Astrocyte (in vitro differentiated cells and primary cell): Measurements from ENCODE around the gene IL1B.

Experiments used
- CTCF ChIP-seq: IDR thresholded peaks from 2 replicates; pipeline ENCODE4 v1.5.1; 2011; ENCODE audit warnings: low read depth, mild to moderate bottlenecking, inconsistent platforms, low read length, moderate library complexity; ENCODE audit not compliant: insufficient read depth
- EZH2 ChIP-seq: IDR thresholded peaks from 2 replicates; pipeline ENCODE4 v1.6.1; 2012; ENCODE audit warnings: mild to moderate bottlenecking, low read length, inconsistent platforms; ENCODE audit not compliant: insufficient read depth

GRCh38 chr2:112864072-112864471 is 27.5 kb upstream of the IL1B start:
- no peak for TF ChIP-seq EZH2
- TF ChIP-seq CTCF: no peak
